ENCODE measurements around the gene EPB41L2. TPM values are rescaled to one million over a fixed set of nuclear protein-coding genes. Genes with fewer than 3 reads are reported as not detected.

The EPB41L2 gene
- total and polyA plus RNA-seq, 2 experiments from 2014 or later: 23.2 to 31.3 TPM

- no peaks in the 10 kb centered on the region for H4K20me1 ChIP-seq (ENCODE audit: insufficient read depth)
- 0 out of 2 replicates have a peak, but pooled peaks cover 1% of the 10 kb centered on the region for H3F3A ChIP-seq (ENCODE audit: insufficient read depth)
- H3K79me2 ChIP-seq (ENCODE audit: insufficient read depth): no peaks in the 10 kb centered on the region
- H3K9me3 ChIP-seq (ENCODE audit: low read depth): no peaks in the 10 kb centered on the region
- in situ Hi-C loops (cut with MboI): loop anchor here (25.0 kb wide), 1 partner anchor 524 kb away; no protein-coding TSS in a partner anchor
- H3K27ac ChIP-seq: no peak overlapping the region
- TF ChIP-seq EZH2 (IDR thresholded peaks at IDR 0.05; ENCODE audit: insufficient read depth, poor library complexity, severe bottlenecking) (no peak), EZH2phosphoT487 (IDR thresholded peaks at IDR 0.05; ENCODE audit: insufficient read depth, low read depth) (no peak)
- no peaks in the 10 kb centered on the region for H3K36me3 ChIP-seq (ENCODE audit: low read depth)
- no peak overlapping the region for H3K4me2 ChIP-seq (ENCODE audit: unreplicated experiment)
- no peak overlapping the region for H3K9ac ChIP-seq
- H3K4me1 ChIP-seq (ENCODE audit: insufficient read depth): peaks cover 5% of the 10 kb centered on the region
- no peak overlapping the region for H3K4me3 ChIP-seq
- no peaks in the 10 kb centered on the region for H3K27me3 ChIP-seq (replicated peaks; ENCODE audit: insufficient read depth)
- no peaks in the 10 kb centered on the region for H3K9me2 ChIP-seq (ENCODE audit: insufficient read depth)
- DNase-seq: no peak
- 54 to 67% methylated on average over 3 of the region's 3 CpGs for WGBS, 2 experiments (ENCODE audit: low coverage in 1 of 2, low lambda C conversion rate in 2 of 2, missing lambda C conversion rate in 2 of 2)
- no peak overlapping the region for H2AFZ ChIP-seq
Observed at GRCh38 chr6:130836055-130836640, 226.9 kb downstream of the EPB41L2 start.

- no peaks in the 10 kb centered on the region for H3F3A ChIP-seq (ENCODE audit: insufficient read depth)
- H2AFZ ChIP-seq: no peak overlapping the region
- no peaks in the 10 kb centered on the region for H3K27me3 ChIP-seq (replicated peaks; ENCODE audit: insufficient read depth)
- in situ Hi-C loops (cut with MboI): loop anchor here (25.0 kb wide), 1 partner anchor 522 kb away; no protein-coding TSS in a partner anchor
- H3K4me1 ChIP-seq (ENCODE audit: insufficient read depth): no peaks in the 10 kb centered on the region
- H3K9me2 ChIP-seq (ENCODE audit: insufficient read depth): no peaks in the 10 kb centered on the region
- H3K27ac ChIP-seq: no peak overlapping the region
- no peak for DNase-seq
- 96% methylated on average over 5 of the region's 5 CpGs for WGBS, 2 experiments (ENCODE audit: low coverage in 1 of 2, low lambda C conversion rate in 2 of 2, missing lambda C conversion rate in 2 of 2)
- H4K20me1 ChIP-seq (ENCODE audit: insufficient read depth): no peaks in the 10 kb centered on the region
- H3K9me3 ChIP-seq (ENCODE audit: low read depth): no peaks in the 10 kb centered on the region
- H3K4me3 ChIP-seq: no peak overlapping the region
- no peaks in the 10 kb centered on the region for H3K79me2 ChIP-seq (ENCODE audit: insufficient read depth)
- TF ChIP-seq EZH2phosphoT487 (IDR thresholded peaks at IDR 0.05; ENCODE audit: insufficient read depth, low read depth): no peak
- TF ChIP-seq EZH2 (IDR thresholded peaks at IDR 0.05; ENCODE audit: insufficient read depth, poor library complexity, severe bottlenecking): no peak
- no peaks in the 10 kb centered on the region for H3K36me3 ChIP-seq (ENCODE audit: low read depth)
- no peak overlapping the region for H3K9ac ChIP-seq
- no peak overlapping the region for H3K4me2 ChIP-seq (ENCODE audit: unreplicated experiment)
Observed at GRCh38 chr6:130834482-130835251, 228.4 kb downstream of the EPB41L2 start.

GRCh38 chr6:130833569-130833968, 229.5 kb downstream of the EPB41L2 start:
- no peak overlapping the region for H3K4me3 ChIP-seq
- no peak overlapping the region for H2AFZ ChIP-seq
- H3K4me2 ChIP-seq (ENCODE audit: unreplicated experiment): no peak overlapping the region
- no peak overlapping the region for H3K27ac ChIP-seq
- no peaks in the 10 kb centered on the region for H3K4me1 ChIP-seq (ENCODE audit: insufficient read depth)
- in situ Hi-C loops (cut with MboI): loop anchor here (25.0 kb wide), 1 partner anchor 521 kb away; no protein-coding TSS in a partner anchor
- no peaks in the 10 kb centered on the region for H3K9me3 ChIP-seq (ENCODE audit: low read depth)
- H3K9me2 ChIP-seq (ENCODE audit: insufficient read depth): no peaks in the 10 kb centered on the region
- no peak for TF ChIP-seq EZH2phosphoT487 (IDR thresholded peaks at IDR 0.05; ENCODE audit: insufficient read depth, low read depth)
- no peak for TF ChIP-seq EZH2 (IDR thresholded peaks at IDR 0.05; ENCODE audit: insufficient read depth, poor library complexity, severe bottlenecking)
- no peak for DNase-seq
- no peaks in the 10 kb centered on the region for H3K27me3 ChIP-seq (replicated peaks; ENCODE audit: insufficient read depth)
- no peaks in the 10 kb centered on the region for H3K36me3 ChIP-seq (ENCODE audit: low read depth)
- no peaks in the 10 kb centered on the region for H3K79me2 ChIP-seq (ENCODE audit: insufficient read depth)
- no peaks in the 10 kb centered on the region for H3F3A ChIP-seq (ENCODE audit: insufficient read depth)
- H4K20me1 ChIP-seq (ENCODE audit: insufficient read depth): no peaks in the 10 kb centered on the region
- no peak overlapping the region for H3K9ac ChIP-seq
- 82 to 86% methylated on average over 1 of the region's 1 CpG for WGBS, 2 experiments (ENCODE audit: low coverage in 1 of 2, low lambda C conversion rate in 2 of 2, missing lambda C conversion rate in 2 of 2)

GRCh38 chr6:130831607-130832006, 231.4 kb downstream of the EPB41L2 start:
- Histone ChIP-seq H3K9ac (no peak overlapping the region), H3K4me2 (ENCODE audit: unreplicated experiment) (no peak overlapping the region), H2AFZ (no peak overlapping the region), H3K36me3 (ENCODE audit: low read depth) (no peaks in the 10 kb centered on the region), H4K20me1 (ENCODE audit: insufficient read depth) (no peaks in the 10 kb centered on the region), H3K27me3 (replicated peaks; ENCODE audit: insufficient read depth) (no peaks in the 10 kb centered on the region), H3K9me3 (ENCODE audit: low read depth) (no peaks in the 10 kb centered on the region), H3K4me1 (ENCODE audit: insufficient read depth) (no peaks in the 10 kb centered on the region), H3K79me2 (ENCODE audit: insufficient read depth) (no peaks in the 10 kb centered on the region), H3K9me2 (ENCODE audit: insufficient read depth) (no peaks in the 10 kb centered on the region), H3F3A (ENCODE audit: insufficient read depth) (no peaks in the 10 kb centered on the region), H3K27ac (no peak overlapping the region), H3K4me3 (no peak overlapping the region)
- in situ Hi-C loops (cut with MboI): loop anchor here (25.0 kb wide), 1 partner anchor 519 kb away; no protein-coding TSS in a partner anchor
- TF ChIP-seq EZH2 (IDR thresholded peaks at IDR 0.05; ENCODE audit: insufficient read depth, poor library complexity, severe bottlenecking): no peak
- no peak for TF ChIP-seq EZH2phosphoT487 (IDR thresholded peaks at IDR 0.05; ENCODE audit: insufficient read depth, low read depth)
- 87 to 92% methylated on average over 5 of the region's 5 CpGs for WGBS, 2 experiments (ENCODE audit: low coverage in 1 of 2, low lambda C conversion rate in 2 of 2, missing lambda C conversion rate in 2 of 2)
- DNase-seq: no peak
